MM.1S (cell line): ENCODE measurements around the gene ESCO1.
"Not testable (repeated sequence)": the region's sequence is repeated elsewhere in the genome, so short reads cannot be mapped to it uniquely, and the experiment has no call there.

Experiments used
- DNase-seq: peaks from one replicate; pipeline ENCODE4 v3.0.0-alpha.2; 2015
- H2AFZ ChIP-seq: fragments of 300-600 bp; sonication (generic); 2 replicates; pipeline ENCODE4 v1.6.0; 2016; ENCODE audit warnings: antibody characterized with exemption, low read length
- H3F3A ChIP-seq: fragments of 300-600 bp; sonication (generic); 2 replicates; pipeline ENCODE4 v1.6.1; 2016; ENCODE audit warnings: mild to moderate bottlenecking, antibody characterized with exemption, low read length, moderate library complexity, mixed read lengths; ENCODE audit not compliant: insufficient read depth
- H3K27ac ChIP-seq: fragments of 300-600 bp; sonication (generic); 2 replicates; pipeline ENCODE4 v1.5.1; 2016; ENCODE audit warnings: mild to moderate bottlenecking, low read length
- H3K27me3 ChIP-seq: fragments of 300-600 bp; sonication (generic); replicated peaks from 2 replicates; pipeline ENCODE4 v1.6.0; 2016; ENCODE audit warnings: low read length; ENCODE audit not compliant: insufficient read depth
- H3K36me3 ChIP-seq: fragments of 300-600 bp; sonication (generic); replicated peaks from 2 replicates; pipeline ENCODE4 v1.6.1; 2016; ENCODE audit warnings: mild to moderate bottlenecking, low read length, mixed read lengths; ENCODE audit not compliant: insufficient read depth
- H3K4me1 ChIP-seq: fragments of 300-600 bp; sonication (generic); 2 replicates; pipeline ENCODE4 v1.6.1; 2016; ENCODE audit warnings: low read length, mixed read lengths
- H3K4me2 ChIP-seq: fragments of 300-600 bp; sonication (generic); 2 replicates; pipeline ENCODE4 v1.6.0; 2016; ENCODE audit warnings: low read depth, low read length
- H3K4me3 ChIP-seq: fragments of 300-600 bp; sonication (generic); 2 replicates; pipeline ENCODE4 v1.5.1; 2016; ENCODE audit warnings: low read length, mixed read lengths
- H3K79me2 ChIP-seq: fragments of 300-600 bp; sonication (generic); 2 replicates; pipeline ENCODE4 v1.6.1; 2016; ENCODE audit warnings: mixed run types, low read length, mixed read lengths
- H3K9ac ChIP-seq: fragments of 300-600 bp; sonication (generic); 2 replicates; pipeline ENCODE4 v1.6.1; 2016; ENCODE audit warnings: low read length, mixed read lengths
- H3K9me2 ChIP-seq: fragments of 300-600 bp; sonication (generic); replicated peaks from 2 replicates; pipeline ENCODE4 v1.6.1; 2016; ENCODE audit warnings: mild to moderate bottlenecking, low read length, mixed read lengths; ENCODE audit not compliant: insufficient read depth
- H3K9me3 ChIP-seq: fragments of 300-600 bp; sonication (generic); replicated peaks from 2 replicates; pipeline ENCODE4 v1.6.1; 2016; ENCODE audit warnings: mild to moderate bottlenecking, low read length, mixed read lengths; ENCODE audit not compliant: insufficient read depth
- H4K20me1 ChIP-seq: fragments of 300-600 bp; sonication (generic); 2 replicates; pipeline ENCODE4 v1.6.1; 2016; ENCODE audit warnings: mild to moderate bottlenecking, low read length, moderate library complexity, mixed read lengths; ENCODE audit not compliant: insufficient read depth
- EZH2 ChIP-seq: fragments of 300-600 bp; sonication (generic); optimal IDR thresholded peaks from 2 replicates; pipeline ENCODE3; 2017; ENCODE audit warnings: low read depth, mild to moderate bottlenecking, antibody characterized with exemption, low read length, mixed read lengths
- EZH2phosphoT487 ChIP-seq: fragments of 300-600 bp; sonication (generic); IDR thresholded peaks from 2 replicates; pipeline ENCODE4 v1.6.1; 2018; ENCODE audit warnings: antibody characterized with exemption, low read length
- TF ChIP-seq, protein P1 (sequence below): fragments of 300-600 bp; sonication (generic); IDR thresholded peaks from 2 replicates; pipeline ENCODE4 v1.5.1; 2016; ENCODE audit warnings: antibody characterized with exemption, low read length, mixed read lengths

ESCO1 gene

DNA sequence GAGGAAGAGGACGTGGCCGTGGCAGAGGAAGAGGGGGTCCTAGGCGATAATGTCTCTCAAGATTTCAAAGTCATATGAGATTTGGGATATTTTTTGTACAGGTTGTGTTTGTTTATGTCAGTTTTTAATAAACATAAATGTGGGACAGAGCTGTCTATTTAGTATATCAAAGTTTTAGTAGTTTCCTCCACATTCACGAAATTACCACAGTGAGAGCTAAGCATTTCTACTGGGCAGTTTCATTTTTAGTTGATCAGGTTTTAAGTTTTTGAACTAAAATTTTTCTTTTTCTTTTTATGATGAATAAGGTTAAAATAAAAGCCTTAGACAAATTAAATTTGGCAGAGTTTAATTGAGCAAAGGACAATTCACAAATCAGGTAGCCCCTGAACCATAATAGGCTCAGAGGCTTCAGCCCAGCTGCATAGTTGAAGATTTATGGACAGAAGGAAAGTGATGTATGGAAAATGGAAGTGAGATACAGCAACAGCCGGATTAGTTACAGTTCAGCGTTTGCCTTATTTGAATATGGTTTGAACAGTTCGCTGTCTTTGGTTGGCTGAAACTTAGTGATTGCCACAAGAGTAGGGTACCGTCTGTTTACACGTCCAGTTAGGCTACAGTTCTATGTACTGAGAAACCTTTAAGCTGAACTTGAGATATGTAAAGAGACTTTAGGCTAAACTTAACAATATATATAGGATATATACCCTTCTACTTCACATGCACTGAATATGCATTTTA, 28.8 kb upstream of the ESCO1 start:
- Histone ChIP-seq H3K9me2 (no peaks in the 10 kb centered on the region), H3K4me1 (no peaks in the 10 kb centered on the region), H2AFZ (no peak overlapping the region), H3K36me3 (peaks cover 5% of the 10 kb centered on the region; the same call in 1 of the 2 replicates), H3K9me3 (no peaks in the 10 kb centered on the region), H3K4me2 (no peak overlapping the region), H3K27me3 (no peaks in the 10 kb centered on the region), H3K79me2 (peaks cover 46% of the 10 kb centered on the region), H3K4me3 (no peak overlapping the region), H3K9ac (no peak overlapping the region), H4K20me1 (peaks cover 4% of the 10 kb centered on the region; the same call in 1 of the 2 replicates), H3K27ac (no peak overlapping the region), H3F3A (0 out of 2 replicates have a peak, but pooled peaks cover 3% of the 10 kb centered on the region)
- no peak for DNase-seq
- TF ChIP-seq EZH2phosphoT487 (no peak), EZH2 (no peak)
- TF ChIP-seq, protein P1, sequence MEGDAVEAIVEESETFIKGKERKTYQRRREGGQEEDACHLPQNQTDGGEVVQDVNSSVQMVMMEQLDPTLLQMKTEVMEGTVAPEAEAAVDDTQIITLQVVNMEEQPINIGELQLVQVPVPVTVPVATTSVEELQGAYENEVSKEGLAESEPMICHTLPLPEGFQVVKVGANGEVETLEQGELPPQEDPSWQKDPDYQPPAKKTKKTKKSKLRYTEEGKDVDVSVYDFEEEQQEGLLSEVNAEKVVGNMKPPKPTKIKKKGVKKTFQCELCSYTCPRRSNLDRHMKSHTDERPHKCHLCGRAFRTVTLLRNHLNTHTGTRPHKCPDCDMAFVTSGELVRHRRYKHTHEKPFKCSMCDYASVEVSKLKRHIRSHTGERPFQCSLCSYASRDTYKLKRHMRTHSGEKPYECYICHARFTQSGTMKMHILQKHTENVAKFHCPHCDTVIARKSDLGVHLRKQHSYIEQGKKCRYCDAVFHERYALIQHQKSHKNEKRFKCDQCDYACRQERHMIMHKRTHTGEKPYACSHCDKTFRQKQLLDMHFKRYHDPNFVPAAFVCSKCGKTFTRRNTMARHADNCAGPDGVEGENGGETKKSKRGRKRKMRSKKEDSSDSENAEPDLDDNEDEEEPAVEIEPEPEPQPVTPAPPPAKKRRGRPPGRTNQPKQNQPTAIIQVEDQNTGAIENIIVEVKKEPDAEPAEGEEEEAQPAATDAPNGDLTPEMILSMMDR = no peak

- H3K36me3 ChIP-seq = peaks cover 21% of the 10 kb centered on the region
- H3K27ac ChIP-seq, H3K4me2 ChIP-seq: not testable (repeated sequence)
Measured at GRCh38 chr18:21621640-21622039, 21.1 kb upstream of the ESCO1 start.

DNA sequence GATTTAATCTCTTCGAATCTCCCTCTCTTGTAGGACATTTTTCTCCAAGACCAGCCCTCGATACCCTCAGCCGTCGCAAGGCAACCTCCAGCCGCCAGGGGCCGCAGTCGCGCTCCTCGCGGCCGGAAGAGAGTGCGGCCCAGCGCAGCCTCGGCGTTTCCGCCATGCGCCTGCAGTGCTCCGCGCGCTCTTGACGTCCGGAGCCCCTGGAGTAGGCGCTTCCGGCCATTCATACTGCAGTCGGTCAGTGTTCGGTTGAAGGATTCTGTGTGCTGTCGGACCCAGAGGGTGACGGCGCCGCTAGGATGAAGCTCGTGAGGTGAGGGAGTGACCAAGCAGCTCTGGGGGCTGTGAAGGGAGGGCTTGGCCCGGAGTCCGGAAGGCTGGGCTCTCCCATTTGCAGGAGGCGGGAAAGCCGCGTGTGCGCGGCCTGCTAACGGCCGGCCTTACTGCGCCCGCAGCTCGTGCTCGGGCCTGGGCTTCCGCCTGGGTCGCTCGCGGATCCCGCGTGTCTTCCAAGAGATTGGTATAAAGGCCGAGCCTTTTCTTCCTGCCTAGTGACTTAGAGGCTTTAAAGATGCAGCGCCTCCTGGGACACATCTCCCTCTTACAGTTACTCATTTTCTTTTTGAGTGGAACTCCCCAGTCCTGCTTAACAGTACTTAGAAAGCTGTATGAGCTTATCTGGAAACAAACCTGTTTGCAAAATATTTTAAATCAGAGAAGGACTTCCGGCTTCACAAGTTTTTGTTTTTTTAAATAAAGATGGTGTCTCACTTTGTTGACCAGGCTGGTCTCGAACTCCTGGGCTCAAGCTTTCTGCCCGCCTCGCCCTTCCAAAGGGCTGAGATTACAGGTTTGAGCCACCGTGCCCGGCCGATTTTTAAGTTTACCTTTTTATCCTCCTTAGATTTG, 11.9 kb upstream of the ESCO1 start, which contains the start of gene SNRPD1:
SNRPD1 (plus strand) TSS at position 190 of the 915 bp plus-strand sequence; CDS start at position 306, 116 bp downstream.
- Histone ChIP-seq H3K4me2 (peak within 1 kb of the TSS; percentile 80), H3K79me2 (peaks cover 53% of the 10 kb centered on the region), H3K4me1 (0 out of 2 replicates have a peak, but pooled peaks cover 5% of the 10 kb centered on the region), H4K20me1 (peaks cover 14% of the 10 kb centered on the region; the same call in 1 of the 2 replicates), H3K27me3 (no peaks in the 10 kb centered on the region), H3K9me3 (no peaks in the 10 kb centered on the region), H3F3A (peaks cover 6% of the 10 kb centered on the region; the same call in 1 of the 2 replicates), H3K9me2 (no peaks in the 10 kb centered on the region), H3K4me3 (peak within 1 kb of the TSS; percentile 98), H3K36me3 (no peaks in the 10 kb centered on the region; the same call in 1 of the 2 replicates), H3K27ac (peak within 1 kb of the TSS; percentile 91), H2AFZ (peak within 1 kb of the TSS; percentile 76), H3K9ac (peak within 1 kb of the TSS; percentile 97)
- TF ChIP-seq, protein P1 = peak; percentile 90
- TF ChIP-seq EZH2phosphoT487 (no peak), EZH2 (no peak)
- DNase-seq = peak; percentile 95

More at GRCh38 chr18:21621640-21622039, 21.1 kb upstream of the ESCO1 start:
- not testable (repeated sequence) for H2AFZ ChIP-seq, H3K9ac ChIP-seq, H3F3A ChIP-seq, H3K9me2 ChIP-seq, H3K4me3 ChIP-seq, DNase-seq, H3K4me1 ChIP-seq, H3K9me3 ChIP-seq, H3K27me3 ChIP-seq
- peaks cover 34% of the 10 kb centered on the region; the same call in 1 of the 2 replicates for H4K20me1 ChIP-seq
- peaks cover 97% of the 10 kb centered on the region for H3K79me2 ChIP-seq

- peak overlapping the region; percentile 76; the same call in 1 of the 2 replicates for H2AFZ ChIP-seq
- H4K20me1 ChIP-seq, H3K4me1 ChIP-seq, H3K27me3 ChIP-seq, H3K9me3 ChIP-seq, H3K9me2 ChIP-seq, H3F3A ChIP-seq, H3K36me3 ChIP-seq: not testable (repeated sequence)
- H3K9ac ChIP-seq = peak overlapping the region; percentile 97; the same call in 1 of the 2 replicates
- H3K4me3 ChIP-seq = peak overlapping the region; percentile 98
- H3K79me2 ChIP-seq = peaks cover 45% of the 10 kb centered on the region
- peak overlapping the region; percentile 80; the same call in 1 of the 2 replicates for H3K4me2 ChIP-seq
- peak overlapping the region; percentile 91; the same call in 1 of the 2 replicates for H3K27ac ChIP-seq
- peak; percentile 10 for DNase-seq
Measured at GRCh38 chr18:21611401-21612124, 11.1 kb upstream of the ESCO1 start.
